Mesothelial cell of epicardium (in vitro differentiated cells): ENCODE results near the gene VPS45. TPM values are rescaled to one million over a fixed set of nuclear protein-coding genes. Genes with fewer than 3 reads are reported as not detected.
"Not testable (repeated sequence)": the region's sequence is repeated elsewhere in the genome, so short reads cannot be mapped to it uniquely, and the experiment has no call there.

Experiments used
- DNase-seq, 2 experiments: peaks; one replicate each; pipeline ENCODE4 v3.0.0; 2021; ENCODE audit warnings: low spot score in 2 of 2; ENCODE audit not compliant: unreplicated experiment in 2 of 2
- H3K27ac Mint-ChIP-seq: 2 replicates; pipeline ENCODE4 v1.8.0; 2021; ENCODE audit warnings: mixed read lengths
- H3K27me3 Mint-ChIP-seq: 2 replicates; pipeline ENCODE4 v1.8.0; 2021; ENCODE audit warnings: low read depth, mixed read lengths
- H3K36me3 Mint-ChIP-seq: 2 replicates; pipeline ENCODE4 v1.8.0; 2021; ENCODE audit warnings: mixed read lengths
- H3K4me1 Mint-ChIP-seq: 2 replicates; pipeline ENCODE4 v1.8.0; 2021; ENCODE audit warnings: mixed read lengths
- H3K4me3 Mint-ChIP-seq: 2 replicates; pipeline ENCODE4 v1.8.0; 2021; ENCODE audit warnings: mild to moderate bottlenecking, moderate library complexity, mixed read lengths
- H3K9me3 Mint-ChIP-seq: 2 replicates; pipeline ENCODE4 v1.8.0; 2021; ENCODE audit warnings: mixed read lengths
- total RNA-seq: library from RNA; stranded (reverse); gene quantifications from 3 replicates; pipeline ENCODE4 v1.2.1, GENCODE V29; 2021
- TF ChIP-seq, protein P1 (sequence below): fragments of 200-600 bp; sonication (generic); IDR thresholded peaks from one replicate; pipeline ENCODE4 v1.5.0; 2021; ENCODE audit warnings: antibody characterized with exemption; ENCODE audit not compliant: unreplicated experiment

The VPS45 gene
- total RNA-seq, 1 donor from 2014 or later, result 56.5 TPM

DNA sequence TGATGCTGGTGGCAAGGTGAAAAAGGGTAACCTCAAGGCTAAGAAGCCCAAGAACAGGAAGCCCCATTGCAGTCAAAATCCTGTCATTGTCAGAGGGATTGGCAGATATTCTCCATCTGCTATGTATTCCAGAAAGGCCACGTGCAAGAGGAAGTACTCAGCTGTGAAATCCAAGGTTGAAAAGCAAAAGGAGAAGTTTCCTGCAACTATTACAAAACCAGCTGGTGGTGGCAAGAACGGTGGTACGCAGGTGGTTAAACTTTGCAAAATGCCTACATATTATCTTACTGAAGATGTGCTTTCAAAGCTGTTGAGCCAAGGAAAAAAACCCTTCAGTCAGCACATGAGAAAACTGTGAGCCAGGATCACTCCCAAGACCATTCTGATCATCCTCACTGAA is 13.7 kb upstream of the VPS45 start:
- H3K9me3 Mint-ChIP-seq, result no peaks in the 10 kb centered on the region
- no peak for DNase-seq
- H3K27ac Mint-ChIP-seq, result peak overlapping the region; percentile 33
- H3K4me3 Mint-ChIP-seq, result no peak overlapping the region
- no peaks in the 10 kb centered on the region for H3K27me3 Mint-ChIP-seq
- H3K36me3 Mint-ChIP-seq, result no peaks in the 10 kb centered on the region
- TF ChIP-seq, protein P1, sequence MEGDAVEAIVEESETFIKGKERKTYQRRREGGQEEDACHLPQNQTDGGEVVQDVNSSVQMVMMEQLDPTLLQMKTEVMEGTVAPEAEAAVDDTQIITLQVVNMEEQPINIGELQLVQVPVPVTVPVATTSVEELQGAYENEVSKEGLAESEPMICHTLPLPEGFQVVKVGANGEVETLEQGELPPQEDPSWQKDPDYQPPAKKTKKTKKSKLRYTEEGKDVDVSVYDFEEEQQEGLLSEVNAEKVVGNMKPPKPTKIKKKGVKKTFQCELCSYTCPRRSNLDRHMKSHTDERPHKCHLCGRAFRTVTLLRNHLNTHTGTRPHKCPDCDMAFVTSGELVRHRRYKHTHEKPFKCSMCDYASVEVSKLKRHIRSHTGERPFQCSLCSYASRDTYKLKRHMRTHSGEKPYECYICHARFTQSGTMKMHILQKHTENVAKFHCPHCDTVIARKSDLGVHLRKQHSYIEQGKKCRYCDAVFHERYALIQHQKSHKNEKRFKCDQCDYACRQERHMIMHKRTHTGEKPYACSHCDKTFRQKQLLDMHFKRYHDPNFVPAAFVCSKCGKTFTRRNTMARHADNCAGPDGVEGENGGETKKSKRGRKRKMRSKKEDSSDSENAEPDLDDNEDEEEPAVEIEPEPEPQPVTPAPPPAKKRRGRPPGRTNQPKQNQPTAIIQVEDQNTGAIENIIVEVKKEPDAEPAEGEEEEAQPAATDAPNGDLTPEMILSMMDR, result no peak
- H3K4me1 Mint-ChIP-seq, result peaks cover 6% of the 10 kb centered on the region

GRCh38 chr1:150055507-150055906 is 12.1 kb upstream of the VPS45 start:
- DNase-seq, H3K36me3 Mint-ChIP-seq, H3K4me1 Mint-ChIP-seq, H3K27me3 Mint-ChIP-seq, H3K9me3 Mint-ChIP-seq, H3K27ac Mint-ChIP-seq, H3K4me3 Mint-ChIP-seq: not testable (repeated sequence)

DNA sequence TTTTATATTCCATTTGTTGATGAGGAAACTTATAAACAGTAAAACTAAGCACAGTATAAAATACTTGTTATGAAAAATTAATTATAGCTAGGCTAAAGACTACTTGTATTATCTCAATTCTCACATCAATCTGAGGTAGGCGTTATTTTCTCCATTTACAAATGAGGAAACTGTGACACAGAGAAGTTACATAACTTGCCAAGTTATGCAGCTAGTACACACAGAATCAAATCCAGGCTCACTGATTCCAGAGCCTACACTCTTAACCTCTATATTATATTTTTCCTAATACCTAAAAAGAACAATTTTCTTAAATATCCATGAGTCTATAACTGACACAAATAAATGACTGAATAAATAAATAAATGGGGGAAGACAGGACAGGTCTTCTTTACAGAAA is 11.2 kb upstream of the VPS45 start:
- TF ChIP-seq, protein P1, result no peak
- no peak overlapping the region for H3K4me3 Mint-ChIP-seq
- no peaks in the 10 kb centered on the region for H3K9me3 Mint-ChIP-seq
- H3K36me3 Mint-ChIP-seq, result no peaks in the 10 kb centered on the region
- no peaks in the 10 kb centered on the region for H3K27me3 Mint-ChIP-seq
- DNase-seq, result no peak
- H3K4me1 Mint-ChIP-seq, result peaks cover 4% of the 10 kb centered on the region
- no peak overlapping the region for H3K27ac Mint-ChIP-seq

GRCh38 chr1:150060260-150060659 is 7.3 kb upstream of the VPS45 start:
- H3K27ac Mint-ChIP-seq, result no peak overlapping the region

DNA sequence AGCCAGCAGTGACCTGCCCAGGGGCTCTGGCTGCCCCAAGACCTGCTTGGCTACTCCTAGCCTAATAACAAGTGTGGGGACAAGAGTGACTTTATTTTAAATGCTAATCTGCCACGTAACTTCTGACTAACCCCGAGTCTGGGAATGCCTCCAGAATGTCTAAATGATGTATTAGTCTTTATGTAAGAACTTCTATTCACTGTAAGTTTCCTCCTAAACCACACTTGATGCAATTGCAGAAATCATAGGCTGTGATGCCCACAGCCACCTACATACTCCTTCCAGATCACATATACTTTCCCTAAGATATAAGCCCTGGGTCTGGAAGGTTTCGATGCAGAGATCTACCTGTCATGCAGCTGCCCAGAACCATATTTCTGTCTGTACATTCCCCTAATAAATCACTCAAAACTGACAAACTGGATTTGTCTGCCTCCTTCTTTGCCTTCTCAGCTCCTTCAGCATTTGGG is 5.9 kb upstream of the VPS45 start:
- TF ChIP-seq, protein P1, result no peak
- peaks cover 21% of the 10 kb centered on the region for H3K4me1 Mint-ChIP-seq
- H3K9me3 Mint-ChIP-seq, result no peaks in the 10 kb centered on the region
- DNase-seq, result no peak
- no peaks in the 10 kb centered on the region for H3K36me3 Mint-ChIP-seq
- peak overlapping the region; percentile 88 for H3K27ac Mint-ChIP-seq
- no peaks in the 10 kb centered on the region for H3K27me3 Mint-ChIP-seq
- H3K4me3 Mint-ChIP-seq, result no peak overlapping the region

More at GRCh38 chr1:150060260-150060659, 7.3 kb upstream of the VPS45 start:
- TF ChIP-seq, protein P1, result no peak
- Mint-ChIP-seq H3K9me3 (no peaks in the 10 kb centered on the region), H3K4me1 (peaks cover 13% of the 10 kb centered on the region), H3K4me3 (no peak overlapping the region), H3K36me3 (no peaks in the 10 kb centered on the region), H3K27me3 (no peaks in the 10 kb centered on the region)
- no peak for DNase-seq

DNA sequence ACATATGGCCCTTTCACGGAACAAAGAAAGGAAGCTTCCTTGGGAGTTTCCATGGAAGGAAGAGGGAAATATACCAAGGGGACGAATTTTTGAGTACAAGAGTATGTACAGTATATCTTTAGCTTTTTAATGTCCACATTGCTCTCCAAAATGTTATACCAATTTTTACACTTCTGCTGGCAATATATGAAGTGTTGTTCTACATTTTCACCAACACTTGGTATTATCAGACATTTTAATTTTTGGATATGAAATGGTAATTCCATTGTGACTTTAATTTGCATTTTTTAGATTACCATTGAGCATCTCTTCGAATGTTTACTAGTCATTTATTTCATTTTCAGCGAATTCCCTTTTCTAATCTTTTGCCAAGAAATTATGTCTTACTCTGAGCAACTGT is 5.5 kb upstream of the VPS45 start:
- TF ChIP-seq, protein P1, result no peak
- H3K4me3 Mint-ChIP-seq, result no peak overlapping the region
- H3K27me3 Mint-ChIP-seq, result no peaks in the 10 kb centered on the region
- peaks cover 23% of the 10 kb centered on the region for H3K4me1 Mint-ChIP-seq
- no peaks in the 10 kb centered on the region for H3K36me3 Mint-ChIP-seq
- no peak for DNase-seq
- H3K27ac Mint-ChIP-seq, result peak overlapping the region; percentile 88
- no peaks in the 10 kb centered on the region for H3K9me3 Mint-ChIP-seq
